Left lung (tissue), 10 donors: ENCODE measurements around the gene PTPRT. TPM values are rescaled to one million over a fixed set of nuclear protein-coding genes. Genes with fewer than 3 reads are reported as not detected.

Experiments used
- ATAC-seq: fragments of 200-7000 bp; cut with Tn5 transposase; one replicate; pipeline ENCODE4 v1.9.1; 2020; ENCODE audit warnings: moderate library complexity
- DNase-seq, 4 donors: peaks; one replicate each; pipeline ENCODE4 v3.0.0-alpha.2; 2013 to 2020
- H3K27ac ChIP-seq, 2 donors: fragments of 200-600 bp; sonication (generic) in 1 of 2; one replicate each; pipeline versions ENCODE4 v1.5.0 to v1.8.0; 2020 to 2021
- H3K27me3 ChIP-seq, 2 donors: fragments of 200-600 bp; sonication (generic) in 1 of 2; one replicate each; pipeline versions ENCODE4 v1.5.0 to v1.8.0; 2020 to 2021
- H3K36me3 ChIP-seq, 2 donors: fragments of 200-600 bp; sonication (generic) in 1 of 2; one replicate each; pipeline versions ENCODE4 v1.5.0 to v1.8.0; 2020 to 2021
- H3K4me1 ChIP-seq, 2 donors: fragments of 200-600 bp; one replicate each; pipeline ENCODE4 v1.8.0; 2021
- H3K4me3 ChIP-seq, 2 donors: fragments of 200-600 bp; sonication (generic) in 1 of 2; one replicate each; pipeline versions ENCODE4 v1.5.0 to v1.8.0; 2020 to 2021; ENCODE audit warnings: mild to moderate bottlenecking in 1 of 2
- H3K9me3 ChIP-seq, 2 donors: fragments of 200-600 bp; sonication (generic) in 1 of 2; one replicate each; pipeline versions ENCODE4 v1.5.0 to v1.8.0; 2020 to 2021
- intact Hi-C, 2 donors: fragments of 100-400 bp; cut with DNase I; formaldehyde crosslinking; loops; one replicate each; pipeline versions ENCODE4 v1.11.2 to v1.14.2; 2022
- polyA plus RNA-seq, 6 donors: library from polyadenylated mRNA; unstranded; fragments of 120-200 nt; gene quantifications; one replicate each; pipeline ENCODE4 v1.2.1, GENCODE V29; 2013; ENCODE audit not compliant: insufficient read length in 6 of 6
- total RNA-seq, 2 donors: library from RNA; stranded (reverse); fragmentation: NEBNext Ultra II Directional; extraction: Animal tissue kit (Norgen Biotek cat#: 25700); gene quantifications; one replicate each; pipeline ENCODE4 v1.2.1, GENCODE V29; 2021
- TF ChIP-seq, protein P1 (sequence below), 2 donors: fragments of 200-600 bp; sonication (generic) in 1 of 2; IDR thresholded peaks; one replicate each; pipeline versions ENCODE4 v1.5.0 to v1.8.0; 2021; ENCODE audit warnings: antibody characterized with exemption in 2 of 2
- donor health status: DM: no; HTN: yes; CAD: no.
- donor health status: DM: no; HTN: no; CAD: no.

PTPRT gene
- total and polyA plus RNA-seq, 8 donors = 0.15 to 2.9 (median 1.4) TPM

- intact Hi-C loops = no loop called here
Observed at GRCh38 chr20:42074944-42075343, 1114.8 kb downstream of the PTPRT start.

GRCh38 chr20:42067596-42067995, 1122.1 kb downstream of the PTPRT start:
- Histone ChIP-seq H3K9me3 (no peaks in the 10 kb centered on the region), H3K4me1 (no peaks in the 10 kb centered on the region), H3K4me3 (no peak overlapping the region), H3K27me3 (no peaks in the 10 kb centered on the region), H3K36me3 (no peaks in the 10 kb centered on the region), H3K27ac (no peak overlapping the region)
- TF ChIP-seq, protein P1, sequence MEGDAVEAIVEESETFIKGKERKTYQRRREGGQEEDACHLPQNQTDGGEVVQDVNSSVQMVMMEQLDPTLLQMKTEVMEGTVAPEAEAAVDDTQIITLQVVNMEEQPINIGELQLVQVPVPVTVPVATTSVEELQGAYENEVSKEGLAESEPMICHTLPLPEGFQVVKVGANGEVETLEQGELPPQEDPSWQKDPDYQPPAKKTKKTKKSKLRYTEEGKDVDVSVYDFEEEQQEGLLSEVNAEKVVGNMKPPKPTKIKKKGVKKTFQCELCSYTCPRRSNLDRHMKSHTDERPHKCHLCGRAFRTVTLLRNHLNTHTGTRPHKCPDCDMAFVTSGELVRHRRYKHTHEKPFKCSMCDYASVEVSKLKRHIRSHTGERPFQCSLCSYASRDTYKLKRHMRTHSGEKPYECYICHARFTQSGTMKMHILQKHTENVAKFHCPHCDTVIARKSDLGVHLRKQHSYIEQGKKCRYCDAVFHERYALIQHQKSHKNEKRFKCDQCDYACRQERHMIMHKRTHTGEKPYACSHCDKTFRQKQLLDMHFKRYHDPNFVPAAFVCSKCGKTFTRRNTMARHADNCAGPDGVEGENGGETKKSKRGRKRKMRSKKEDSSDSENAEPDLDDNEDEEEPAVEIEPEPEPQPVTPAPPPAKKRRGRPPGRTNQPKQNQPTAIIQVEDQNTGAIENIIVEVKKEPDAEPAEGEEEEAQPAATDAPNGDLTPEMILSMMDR (IDR thresholded peaks at IDR 0.05) = no peak
- intact Hi-C loops = no loop called here
- no peak for ATAC-seq
- peak in 1 of 4 donors; percentile 8 for DNase-seq

More at GRCh38 chr20:42074944-42075343, 1114.8 kb downstream of the PTPRT start:
- DNase-seq (peak in 2 of 4 donors; percentile 56 to 76), ATAC-seq (peak; percentile 18)
- Histone ChIP-seq H3K27ac (no peak overlapping the region), H3K4me1 (no peaks in the 10 kb centered on the region), H3K4me3 (no peak overlapping the region), H3K27me3 (no peaks in the 10 kb centered on the region), H3K36me3 (no peaks in the 10 kb centered on the region), H3K9me3 (no peaks in the 10 kb centered on the region)
- TF ChIP-seq, protein P1 (IDR thresholded peaks at IDR 0.05) = no peak

- Histone ChIP-seq H3K9me3 (no peaks in the 10 kb centered on the region), H3K27ac (no peak overlapping the region), H3K4me1 (no peaks in the 10 kb centered on the region), H3K27me3 (no peaks in the 10 kb centered on the region), H3K4me3 (no peak overlapping the region), H3K36me3 (no peaks in the 10 kb centered on the region)
- DNase-seq (no peak), ATAC-seq (no peak)
- TF ChIP-seq, protein P1 (IDR thresholded peaks at IDR 0.05) = no peak
- intact Hi-C loops = no loop called here
Observed at GRCh38 chr20:42067174-42067573, 1122.5 kb downstream of the PTPRT start.

DNA sequence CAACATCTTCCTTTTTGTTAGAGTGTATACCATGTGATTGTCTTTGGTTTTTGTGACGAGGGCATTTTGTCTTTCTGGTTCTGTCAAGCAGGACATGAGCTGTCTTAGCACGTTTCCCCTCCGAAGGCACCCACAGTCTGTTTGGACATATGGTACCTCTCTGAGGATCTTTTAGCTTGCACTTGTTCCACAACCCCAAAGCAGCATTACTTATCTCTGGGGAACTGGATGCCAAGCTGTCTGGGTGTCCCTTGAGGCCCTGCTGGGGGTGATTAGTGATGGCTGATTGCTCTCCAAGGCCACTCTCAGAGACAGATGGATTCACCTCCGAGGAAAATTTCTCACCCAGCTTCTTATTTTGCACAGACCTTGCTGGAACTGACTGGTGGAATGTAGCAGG, 1126.6 kb downstream of the PTPRT start:
- intact Hi-C loops = no loop called here
- TF ChIP-seq, protein P1 (IDR thresholded peaks at IDR 0.05) = no peak
- no peaks in the 10 kb centered on the region for H3K9me3 ChIP-seq
- H3K27me3 ChIP-seq = no peaks in the 10 kb centered on the region
- H3K36me3 ChIP-seq = no peaks in the 10 kb centered on the region
- H3K27ac ChIP-seq = no peak overlapping the region
- ATAC-seq (no peak), DNase-seq (no peak)
- no peak overlapping the region for H3K4me3 ChIP-seq
- no peaks in the 10 kb centered on the region for H3K4me1 ChIP-seq

- Histone ChIP-seq H3K27ac (no peak overlapping the region), H3K9me3 (no peaks in the 10 kb centered on the region), H3K4me1 (no peaks in the 10 kb centered on the region), H3K27me3 (no peaks in the 10 kb centered on the region), H3K36me3 (no peaks in the 10 kb centered on the region), H3K4me3 (no peak overlapping the region)
- ATAC-seq (no peak), DNase-seq (no peak)
- TF ChIP-seq, protein P1 (IDR thresholded peaks at IDR 0.05) = no peak
- intact Hi-C loops = no loop called here
Observed at GRCh38 chr20:42053350-42053749, 1136.4 kb downstream of the PTPRT start.
